Neutrophil (primary cell): ENCODE data around the gene SWT1.

Experiments
- H3K27ac ChIP-seq: fragments of 200-600 bp; sonication (generic); 2 replicates; pipeline ENCODE4 v1.5.1; 2016; ENCODE audit warnings: mild to moderate bottlenecking, moderate library complexity
- H3K27me3 ChIP-seq: fragments of 200-600 bp; sonication (generic); 2 replicates; pipeline ENCODE4 v1.6.0; 2016; ENCODE audit warnings: mild to moderate bottlenecking
- H3K36me3 ChIP-seq: fragments of 200-600 bp; sonication (generic); 2 replicates; pipeline ENCODE4 v1.5.1; 2017
- H3K4me1 ChIP-seq, 2 experiments: fragments of 200-600 bp in 1 of 2; sonication (generic) in 1 of 2; 1 replicate in 1 of 2; 2 replicates in 1 of 2; pipeline versions ENCODE4 v1.5.1 to v1.6.1; 2013 to 2016; ENCODE audit warnings: low read depth in 1 of 2, low read length in 1 of 2, mild to moderate bottlenecking in 1 of 2, moderate library complexity in 1 of 2; ENCODE audit not compliant: control insufficient read depth in 1 of 2, insufficient read depth in 1 of 2
- H3K4me3 ChIP-seq, 2 experiments: fragments of 200-600 bp in 1 of 2; sonication (generic) in 1 of 2; 1 replicate in 1 of 2; 2 replicates in 1 of 2; pipeline ENCODE4 v1.5.1; 2013 to 2016; ENCODE audit warnings: low read depth in 1 of 2, low read length in 1 of 2, mild to moderate bottlenecking in 1 of 2, moderate library complexity in 1 of 2
- H3K9me3 ChIP-seq: fragments of 200-600 bp; sonication (generic); 2 replicates; pipeline ENCODE4 v1.5.1; 2016
- CTCF ChIP-seq: fragments of 200-600 bp; sonication (generic); IDR thresholded peaks from 2 replicates; pipeline ENCODE4 v1.5.1; 2016; ENCODE audit warnings: antibody characterized with exemption

The SWT1 gene

GRCh38 chr1:185279571-185279970, 122.6 kb downstream of the SWT1 start:
- Histone ChIP-seq H3K9me3 (no peaks in the 10 kb centered on the region), H3K27ac (no peak overlapping the region), H3K36me3 (no peaks in the 10 kb centered on the region), H3K4me3 (no peak overlapping the region), H3K27me3 (no peaks in the 10 kb centered on the region), H3K4me1 (no peaks in the 10 kb centered on the region)
- TF ChIP-seq CTCF: no peak

GRCh38 chr1:185280589-185280988, 123.6 kb downstream of the SWT1 start:
- no peaks in the 10 kb centered on the region for H3K27me3 ChIP-seq
- no peak for TF ChIP-seq CTCF
- H3K4me1 ChIP-seq: no peaks in the 10 kb centered on the region
- H3K27ac ChIP-seq: no peak overlapping the region
- H3K9me3 ChIP-seq: no peaks in the 10 kb centered on the region
- H3K4me3 ChIP-seq: no peak overlapping the region
- H3K36me3 ChIP-seq: no peaks in the 10 kb centered on the region

- Histone ChIP-seq H3K4me1 (no peaks in the 10 kb centered on the region), H3K9me3 (no peaks in the 10 kb centered on the region), H3K27me3 (no peaks in the 10 kb centered on the region), H3K4me3 (no peak overlapping the region), H3K36me3 (no peaks in the 10 kb centered on the region), H3K27ac (no peak overlapping the region)
- no peak for TF ChIP-seq CTCF
Observed at GRCh38 chr1:185281245-185281644, 124.3 kb downstream of the SWT1 start.

GRCh38 chr1:185284116-185284515, 127.1 kb downstream of the SWT1 start:
- H3K27me3 ChIP-seq: no peaks in the 10 kb centered on the region
- no peak for TF ChIP-seq CTCF
- H3K4me1 ChIP-seq: no peaks in the 10 kb centered on the region
- no peak overlapping the region for H3K4me3 ChIP-seq
- H3K27ac ChIP-seq: no peak overlapping the region
- H3K36me3 ChIP-seq: peaks cover 4% of the 10 kb centered on the region
- H3K9me3 ChIP-seq: no peaks in the 10 kb centered on the region

- H3K9me3 ChIP-seq: no peaks in the 10 kb centered on the region
- H3K27ac ChIP-seq: no peak overlapping the region
- no peaks in the 10 kb centered on the region for H3K27me3 ChIP-seq
- no peak overlapping the region for H3K4me3 ChIP-seq
- H3K4me1 ChIP-seq: no peaks in the 10 kb centered on the region
- H3K36me3 ChIP-seq: peaks cover 5% of the 10 kb centered on the region
- TF ChIP-seq CTCF: no peak
Observed at GRCh38 chr1:185284533-185285276, 127.7 kb downstream of the SWT1 start.
